HEK293 (cell line): Measurements from ENCODE around the gene LINGO1.

ENCODE experiments used
- CTCF ChIA-PET: fragments of 350-600 bp; formaldehyde crosslinking; extraction: SDS; loops from one replicate; lab custom pipeline; 2021; ENCODE audit warnings: antibody characterized with exemption; lab: Yijun Ruan, JAX
- POLR2A ChIA-PET: fragments of 300-600 bp; formaldehyde crosslinking; extraction: SDS; loops from one replicate; lab custom pipeline; 2020; ENCODE audit warnings: antibody characterized with exemption, inconsistent platforms; lab: Yijun Ruan, JAX
- H3K27ac ChIP-seq: fragments of 200-500 bp; sonication (Bioruptor generic); 2 replicates; pipeline ENCODE4 v1.5.1; 2014; ENCODE audit warnings: low read depth, low read length, control low read depth, inconsistent platforms; ENCODE audit errors: extremely low read depth
- H3K36me3 ChIP-seq, 2 experiments: fragments of 200-500 bp in 1 of 2; sonication (Bioruptor generic) in 1 of 2; 1 replicate in 1 of 2; 2 replicates in 1 of 2; pipeline ENCODE4 v1.5.1; 2014 to 2017; ENCODE audit warnings: inconsistent platforms in 2 of 2, low read length in 2 of 2; ENCODE audit not compliant: control insufficient read depth in 2 of 2, insufficient read depth in 1 of 2
- H3K4me1 ChIP-seq: fragments of 200-500 bp; sonication (Bioruptor generic); 2 replicates; pipeline ENCODE4 v1.5.1; 2014; ENCODE audit warnings: mild to moderate bottlenecking, low read length, inconsistent platforms; ENCODE audit not compliant: control insufficient read depth, insufficient read depth
- H3K4me3 ChIP-seq: 2 replicates; pipeline ENCODE4 v1.5.1; 2011; ENCODE audit warnings: low read depth, mild to moderate bottlenecking, control low read depth, low read length, moderate library complexity
- H3K9me3 ChIP-seq: fragments of 200-500 bp; sonication (Bioruptor generic); 2 replicates; pipeline ENCODE4 v1.5.1; 2014; ENCODE audit warnings: low read depth, low read length, inconsistent platforms; ENCODE audit not compliant: control insufficient read depth, insufficient read depth
- EGR2 ChIP-seq: fragments of 450-650 bp; formaldehyde crosslinking; IDR thresholded peaks from 2 replicates; pipeline ENCODE4 v1.5.1; 2016; ENCODE audit warnings: low read depth, missing biosample characterization, missing genetic modification characterization
- MYNN ChIP-seq: fragments of 450-650 bp; formaldehyde crosslinking; IDR thresholded peaks from 2 replicates; pipeline ENCODE4 v1.5.1; 2016; ENCODE audit warnings: missing biosample characterization, missing genetic modification characterization, borderline replicate concordance
- WT1 ChIP-seq: fragments of 450-650 bp; formaldehyde crosslinking; IDR thresholded peaks from 2 replicates; pipeline ENCODE4 v1.5.1; 2016; ENCODE audit warnings: missing biosample characterization, missing genetic modification characterization
- ZBTB48 ChIP-seq: fragments of 450-650 bp; formaldehyde crosslinking; IDR thresholded peaks from 2 replicates; pipeline ENCODE4 v1.5.1; 2016; ENCODE audit warnings: missing biosample characterization, missing genetic modification characterization
- ZFHX2 ChIP-seq: fragments of 450-650 bp; formaldehyde crosslinking; conservative IDR thresholded peaks from 2 replicates; pipeline ENCODE4 v1.5.1; 2016; ENCODE audit warnings: missing biosample characterization, missing genetic modification characterization
- ZNF211 ChIP-seq: fragments of 450-650 bp; formaldehyde crosslinking; IDR thresholded peaks from 2 replicates; pipeline ENCODE4 v1.5.1; 2016; ENCODE audit warnings: low read depth, missing biosample characterization, missing genetic modification characterization
- ZNF266 ChIP-seq: fragments of 450-650 bp; formaldehyde crosslinking; IDR thresholded peaks from 2 replicates; pipeline ENCODE4 v1.5.1; 2016; ENCODE audit warnings: missing biosample characterization, missing genetic modification characterization, low read depth
- ZNF350 ChIP-seq: fragments of 450-650 bp; formaldehyde crosslinking; IDR thresholded peaks from 2 replicates; pipeline ENCODE4 v1.5.0; 2017; ENCODE audit warnings: missing biosample characterization, mild to moderate bottlenecking, missing genetic modification characterization
- ZNF514 ChIP-seq: fragments of 450-650 bp; formaldehyde crosslinking; IDR thresholded peaks from 2 replicates; pipeline ENCODE4 v1.5.1; 2016; ENCODE audit warnings: missing biosample characterization, missing genetic modification characterization
- ZNF664 ChIP-seq: fragments of 450-650 bp; formaldehyde crosslinking; IDR thresholded peaks from 2 replicates; pipeline ENCODE4 v1.5.1; 2016; ENCODE audit warnings: missing biosample characterization, missing genetic modification characterization
- TF ChIP-seq, protein P1 (sequence below): fragments of 450-650 bp; formaldehyde crosslinking; IDR thresholded peaks from 2 replicates; pipeline ENCODE4 v1.5.1; 2016; ENCODE audit warnings: missing biosample characterization, missing genetic modification characterization
- TF ChIP-seq, protein P2 (sequence below): fragments of 450-650 bp; formaldehyde crosslinking; IDR thresholded peaks from 2 replicates; pipeline ENCODE4 v1.5.1; 2016; ENCODE audit warnings: missing biosample characterization, missing genetic modification characterization, borderline replicate concordance
- TF ChIP-seq, protein P3 (sequence below): fragments of 450-650 bp; formaldehyde crosslinking; IDR thresholded peaks from 2 replicates; pipeline ENCODE4 v1.5.1; 2016; ENCODE audit warnings: missing biosample characterization, missing genetic modification characterization

Gene LINGO1

DNA sequence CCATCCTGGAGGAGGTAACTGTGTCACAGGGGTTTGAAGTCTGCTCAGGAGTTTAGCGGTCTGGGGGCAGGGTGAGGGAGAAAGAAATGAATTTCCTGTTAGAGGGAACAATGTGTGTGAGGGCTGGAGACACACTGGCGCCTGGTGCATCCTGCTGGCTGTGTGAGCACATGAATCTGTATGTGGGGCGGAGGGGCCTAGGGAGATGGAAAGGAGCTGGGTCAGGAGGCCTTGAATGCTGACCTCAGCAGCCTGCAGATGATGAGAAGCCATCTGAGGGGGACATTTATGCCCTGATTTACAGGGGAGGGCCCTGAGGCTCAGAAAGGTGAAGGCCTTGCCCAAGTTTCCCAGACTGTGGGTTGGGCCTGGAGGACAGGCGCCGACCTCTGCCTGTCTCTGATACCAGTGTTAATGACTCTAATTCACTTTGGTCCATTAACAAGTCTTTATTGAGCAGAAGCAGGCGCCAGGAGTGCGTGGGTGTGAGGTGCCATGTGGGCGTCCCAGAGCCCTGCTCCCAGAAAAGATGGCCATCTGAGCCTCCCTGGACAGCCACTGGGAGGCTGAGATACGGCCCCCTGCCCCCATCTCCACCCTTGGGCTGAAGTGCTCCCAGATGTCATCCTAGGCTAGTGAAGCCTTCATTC lies 34.8 kb downstream of the LINGO1 start:
- Histone ChIP-seq H3K36me3 (no peaks in the 10 kb centered on the region), H3K4me1 (no peaks in the 10 kb centered on the region), H3K9me3 (no peaks in the 10 kb centered on the region), H3K27ac (no peak overlapping the region)
- POLR2A ChIA-PET, result no interaction called here
- TF ChIP-seq MYNN (tag by site-specific recombination) (no peak), WT1 (tag by site-specific recombination) (no peak), ZFHX2 (tag by site-specific recombination) (peak; percentile 62), ZNF211 (tag by site-specific recombination) (no peak), ZBTB48 (no peak), ZNF350 (tag by site-specific recombination) (no peak), ZNF266 (no peak), ZNF664 (tag by site-specific recombination) (no peak), EGR2 (tag by site-specific recombination) (peak; percentile 46; the same call in 1 of the 2 replicates), ZNF514 (tag by site-specific recombination) (no peak)
- TF ChIP-seq, protein P1, sequence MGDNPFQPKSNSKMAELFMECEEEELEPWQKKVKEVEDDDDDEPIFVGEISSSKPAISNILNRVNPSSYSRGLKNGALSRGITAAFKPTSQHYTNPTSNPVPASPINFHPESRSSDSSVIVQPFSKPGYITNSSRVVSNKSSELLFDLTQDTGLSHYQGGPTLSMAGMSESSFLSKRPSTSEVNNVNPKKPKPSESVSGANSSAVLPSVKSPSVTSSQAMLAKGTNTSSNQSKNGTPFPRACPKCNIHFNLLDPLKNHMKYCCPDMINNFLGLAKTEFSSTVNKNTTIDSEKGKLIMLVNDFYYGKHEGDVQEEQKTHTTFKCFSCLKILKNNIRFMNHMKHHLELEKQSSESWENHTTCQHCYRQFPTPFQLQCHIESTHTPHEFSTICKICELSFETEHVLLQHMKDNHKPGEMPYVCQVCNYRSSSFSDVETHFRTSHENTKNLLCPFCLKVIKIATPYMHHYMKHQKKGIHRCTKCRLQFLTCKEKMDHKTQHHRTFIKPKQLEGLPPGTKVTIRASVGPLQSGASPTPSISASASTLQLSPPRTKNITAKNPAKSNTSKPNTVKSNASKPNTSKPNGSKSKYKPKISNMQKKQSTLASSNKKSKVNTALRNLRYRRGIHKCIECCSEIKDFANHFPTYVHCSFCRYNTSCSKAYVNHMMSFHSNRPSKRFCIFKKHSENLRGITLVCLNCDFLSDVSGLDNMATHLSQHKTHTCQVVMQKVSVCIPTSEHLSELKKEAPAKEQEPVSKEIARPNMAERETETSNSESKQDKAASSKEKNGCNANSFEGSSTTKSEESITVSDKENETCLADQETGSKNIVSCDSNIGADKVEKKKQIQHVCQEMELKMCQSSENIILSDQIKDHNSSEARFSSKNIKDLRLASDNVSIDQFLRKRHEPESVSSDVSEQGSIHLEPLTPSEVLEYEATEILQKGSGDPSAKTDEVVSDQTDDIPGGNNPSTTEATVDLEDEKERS (tag by site-specific recombination), result no peak
- TF ChIP-seq, protein P2, sequence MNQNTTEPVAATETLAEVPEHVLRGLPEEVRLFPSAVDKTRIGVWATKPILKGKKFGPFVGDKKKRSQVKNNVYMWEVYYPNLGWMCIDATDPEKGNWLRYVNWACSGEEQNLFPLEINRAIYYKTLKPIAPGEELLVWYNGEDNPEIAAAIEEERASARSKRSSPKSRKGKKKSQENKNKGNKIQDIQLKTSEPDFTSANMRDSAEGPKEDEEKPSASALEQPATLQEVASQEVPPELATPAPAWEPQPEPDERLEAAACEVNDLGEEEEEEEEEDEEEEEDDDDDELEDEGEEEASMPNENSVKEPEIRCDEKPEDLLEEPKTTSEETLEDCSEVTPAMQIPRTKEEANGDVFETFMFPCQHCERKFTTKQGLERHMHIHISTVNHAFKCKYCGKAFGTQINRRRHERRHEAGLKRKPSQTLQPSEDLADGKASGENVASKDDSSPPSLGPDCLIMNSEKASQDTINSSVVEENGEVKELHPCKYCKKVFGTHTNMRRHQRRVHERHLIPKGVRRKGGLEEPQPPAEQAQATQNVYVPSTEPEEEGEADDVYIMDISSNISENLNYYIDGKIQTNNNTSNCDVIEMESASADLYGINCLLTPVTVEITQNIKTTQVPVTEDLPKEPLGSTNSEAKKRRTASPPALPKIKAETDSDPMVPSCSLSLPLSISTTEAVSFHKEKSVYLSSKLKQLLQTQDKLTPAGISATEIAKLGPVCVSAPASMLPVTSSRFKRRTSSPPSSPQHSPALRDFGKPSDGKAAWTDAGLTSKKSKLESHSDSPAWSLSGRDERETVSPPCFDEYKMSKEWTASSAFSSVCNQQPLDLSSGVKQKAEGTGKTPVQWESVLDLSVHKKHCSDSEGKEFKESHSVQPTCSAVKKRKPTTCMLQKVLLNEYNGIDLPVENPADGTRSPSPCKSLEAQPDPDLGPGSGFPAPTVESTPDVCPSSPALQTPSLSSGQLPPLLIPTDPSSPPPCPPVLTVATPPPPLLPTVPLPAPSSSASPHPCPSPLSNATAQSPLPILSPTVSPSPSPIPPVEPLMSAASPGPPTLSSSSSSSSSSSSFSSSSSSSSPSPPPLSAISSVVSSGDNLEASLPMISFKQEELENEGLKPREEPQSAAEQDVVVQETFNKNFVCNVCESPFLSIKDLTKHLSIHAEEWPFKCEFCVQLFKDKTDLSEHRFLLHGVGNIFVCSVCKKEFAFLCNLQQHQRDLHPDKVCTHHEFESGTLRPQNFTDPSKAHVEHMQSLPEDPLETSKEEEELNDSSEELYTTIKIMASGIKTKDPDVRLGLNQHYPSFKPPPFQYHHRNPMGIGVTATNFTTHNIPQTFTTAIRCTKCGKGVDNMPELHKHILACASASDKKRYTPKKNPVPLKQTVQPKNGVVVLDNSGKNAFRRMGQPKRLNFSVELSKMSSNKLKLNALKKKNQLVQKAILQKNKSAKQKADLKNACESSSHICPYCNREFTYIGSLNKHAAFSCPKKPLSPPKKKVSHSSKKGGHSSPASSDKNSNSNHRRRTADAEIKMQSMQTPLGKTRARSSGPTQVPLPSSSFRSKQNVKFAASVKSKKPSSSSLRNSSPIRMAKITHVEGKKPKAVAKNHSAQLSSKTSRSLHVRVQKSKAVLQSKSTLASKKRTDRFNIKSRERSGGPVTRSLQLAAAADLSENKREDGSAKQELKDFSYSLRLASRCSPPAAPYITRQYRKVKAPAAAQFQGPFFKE (tag by site-specific recombination), result no peak
- TF ChIP-seq, protein P3, sequence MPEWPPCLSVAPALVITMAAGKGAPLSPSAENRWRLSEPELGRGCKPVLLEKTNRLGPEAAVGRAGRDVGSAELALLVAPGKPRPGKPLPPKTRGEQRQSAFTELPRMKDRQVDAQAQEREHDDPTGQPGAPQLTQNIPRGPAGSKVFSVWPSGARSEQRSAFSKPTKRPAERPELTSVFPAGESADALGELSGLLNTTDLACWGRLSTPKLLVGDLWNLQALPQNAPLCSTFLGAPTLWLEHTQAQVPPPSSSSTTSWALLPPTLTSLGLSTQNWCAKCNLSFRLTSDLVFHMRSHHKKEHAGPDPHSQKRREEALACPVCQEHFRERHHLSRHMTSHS, result no peak
- TF ChIP-seq, all 188 proteins: peak for 2
- CTCF ChIA-PET, result interaction anchor here (1.1 kb wide), 1 partner anchor 54 kb away, joined by 3 read pairs; no protein-coding TSS in a partner anchor
- H3K4me3 ChIP-seq, result no peak overlapping the region
